ENCODE results near the gene FHL2. TPM values are rescaled to one million over a fixed set of nuclear protein-coding genes. Genes with fewer than 3 reads are reported as not detected.

FHL2 gene
- total and polyA plus RNA-seq, 2 of the 13 experiments (the other 11 are each of a cell fraction or from before 2014, with no cell fraction given): 1.9 to 74.8 TPM

- TF ChIP-seq ZMYM4 (CRISPR knock-in tag; IDR thresholded peaks at IDR 0.05) (peak; percentile 95), ZNF782 (CRISPR knock-in tag; IDR thresholded peaks at IDR 0.05; ENCODE audit: borderline replicate concordance) (no peak), ZNF263 (CRISPR knock-in tag; IDR thresholded peaks at IDR 0.05) (0 out of 2 replicates have a peak, but pooled peaks have one; percentile 14), ZNF746 (CRISPR knock-in tag; IDR thresholded peaks at IDR 0.05) (no peak), ZNF367 (CRISPR knock-in tag; IDR thresholded peaks at IDR 0.05; ENCODE audit: borderline replicate concordance) (peak; percentile 13; the same call in 1 of the 2 replicates), SIX4 (CRISPR knock-in tag; IDR thresholded peaks at IDR 0.05) (peak; percentile 53; the same call in 1 of the 2 replicates), ZNF83 (CRISPR knock-in tag; IDR thresholded peaks at IDR 0.05; ENCODE audit: borderline replicate concordance) (no peak), ZBTB20 (CRISPR knock-in tag; IDR thresholded peaks at IDR 0.05; ENCODE audit: borderline replicate concordance, low read depth) (peak; percentile 56; the same call in 1 of the 2 replicates), ZNF329 (CRISPR knock-in tag; IDR thresholded peaks at IDR 0.05; ENCODE audit: low read depth) (no peak), MAFK (conservative IDR thresholded peaks at IDR 0.05 in 1 of 2, IDR thresholded peaks at IDR 0.05 in 1 of 2; ENCODE audit: low read length in 2 of 2) (0 out of 4 replicates have a peak, but pooled peaks of 1 of the 2 experiments have one; percentile 5), NFKB2 (CRISPR knock-in tag; IDR thresholded peaks at IDR 0.05; ENCODE audit: borderline replicate concordance) (0 out of 2 replicates have a peak, but pooled peaks have one; percentile 77), CENPT (CRISPR knock-in tag; IDR thresholded peaks at IDR 0.05; ENCODE audit: low read depth) (no peak), ZNF350 (CRISPR knock-in tag; IDR thresholded peaks at IDR 0.05; ENCODE audit: borderline replicate concordance, low read depth) (peak; percentile 96), ZNF569 (CRISPR knock-in tag; IDR thresholded peaks at IDR 0.05; ENCODE audit: borderline replicate concordance) (no peak), HHEX (CRISPR knock-in tag; IDR thresholded peaks at IDR 0.05) (no peak), MEIS2 (CRISPR knock-in tag; IDR thresholded peaks at IDR 0.05) (no peak), RELA (CRISPR knock-in tag; IDR thresholded peaks at IDR 0.05) (0 out of 2 replicates have a peak, but pooled peaks have one; percentile 23)
- TF ChIP-seq, protein P1, sequence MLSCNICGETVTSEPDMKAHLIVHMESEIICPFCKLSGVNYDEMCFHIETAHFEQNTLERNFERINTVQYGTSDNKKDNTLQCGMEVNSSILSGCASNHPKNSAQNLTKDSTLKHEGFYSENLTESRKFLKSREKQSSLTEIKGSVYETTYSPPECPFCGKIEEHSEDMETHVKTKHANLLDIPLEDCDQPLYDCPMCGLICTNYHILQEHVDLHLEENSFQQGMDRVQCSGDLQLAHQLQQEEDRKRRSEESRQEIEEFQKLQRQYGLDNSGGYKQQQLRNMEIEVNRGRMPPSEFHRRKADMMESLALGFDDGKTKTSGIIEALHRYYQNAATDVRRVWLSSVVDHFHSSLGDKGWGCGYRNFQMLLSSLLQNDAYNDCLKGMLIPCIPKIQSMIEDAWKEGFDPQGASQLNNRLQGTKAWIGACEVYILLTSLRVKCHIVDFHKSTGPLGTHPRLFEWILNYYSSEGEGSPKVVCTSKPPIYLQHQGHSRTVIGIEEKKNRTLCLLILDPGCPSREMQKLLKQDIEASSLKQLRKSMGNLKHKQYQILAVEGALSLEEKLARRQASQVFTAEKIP (CRISPR knock-in tag; IDR thresholded peaks at IDR 0.05; ENCODE audit: borderline replicate concordance): no peak
- TF ChIP-seq, protein P2, sequence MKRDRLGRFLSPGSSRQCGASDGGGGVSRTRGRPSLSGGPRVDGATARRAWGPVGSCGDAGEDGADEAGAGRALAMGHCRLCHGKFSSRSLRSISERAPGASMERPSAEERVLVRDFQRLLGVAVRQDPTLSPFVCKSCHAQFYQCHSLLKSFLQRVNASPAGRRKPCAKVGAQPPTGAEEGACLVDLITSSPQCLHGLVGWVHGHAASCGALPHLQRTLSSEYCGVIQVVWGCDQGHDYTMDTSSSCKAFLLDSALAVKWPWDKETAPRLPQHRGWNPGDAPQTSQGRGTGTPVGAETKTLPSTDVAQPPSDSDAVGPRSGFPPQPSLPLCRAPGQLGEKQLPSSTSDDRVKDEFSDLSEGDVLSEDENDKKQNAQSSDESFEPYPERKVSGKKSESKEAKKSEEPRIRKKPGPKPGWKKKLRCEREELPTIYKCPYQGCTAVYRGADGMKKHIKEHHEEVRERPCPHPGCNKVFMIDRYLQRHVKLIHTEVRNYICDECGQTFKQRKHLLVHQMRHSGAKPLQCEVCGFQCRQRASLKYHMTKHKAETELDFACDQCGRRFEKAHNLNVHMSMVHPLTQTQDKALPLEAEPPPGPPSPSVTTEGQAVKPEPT (CRISPR knock-in tag; IDR thresholded peaks at IDR 0.05; ENCODE audit: low read depth): peak; percentile 83; the same call in 1 of the 2 replicates
Observed at GRCh38 chr2:105337122-105338019, 61.5 kb downstream of the FHL2 start, which contains the start of gene C2orf49 (continued).

All from HepG2 (cell line).